Stimulated activated CD4-positive, alpha-beta T cell treated with anti-CD3 and anti-CD28 coated beads, Interleukin-4, amount 100 ng/mL, for 1 hour (primary cell): ENCODE data around the gene SMAD9.

Source experiments
- DNase-seq: peaks from one replicate; pipeline ENCODE4 v3.0.0-alpha.2; 2020

Gene SMAD9

GRCh38 chr13:36919833-36920615 is at the start of gene SMAD9:
Gene SMAD9 (minus strand): TSS chr13:36920238. CDS start chr13:36879689, 40,549 bp downstream.
- peak; percentile 16 for DNase-seq

GRCh38 chr13:36966404-36966803 is 46.4 kb upstream of the SMAD9 start:
- no peak for DNase-seq

- DNase-seq = no peak
Measured at GRCh38 chr13:36965767-36966166, 45.7 kb upstream of the SMAD9 start.

- DNase-seq = no peak
Measured at GRCh38 chr13:36959456-36960116, 39.5 kb upstream of the SMAD9 start.

GRCh38 chr13:36954542-36954941 is 34.5 kb upstream of the SMAD9 start:
- no peak for DNase-seq

- no peak for DNase-seq
Measured at GRCh38 chr13:36950920-36951319, 30.9 kb upstream of the SMAD9 start.

GRCh38 chr13:36950330-36950729 is 30.3 kb upstream of the SMAD9 start:
- DNase-seq = no peak

- DNase-seq = no peak
Measured at GRCh38 chr13:36945078-36945477, 25.0 kb upstream of the SMAD9 start.

- DNase-seq = no peak
Measured at GRCh38 chr13:36925603-36926002, 5.6 kb upstream of the SMAD9 start.

- no peak for DNase-seq
Measured at GRCh38 chr13:36924001-36924400, 4.0 kb upstream of the SMAD9 start.

GRCh38 chr13:36921631-36922301 is 1.7 kb upstream of the SMAD9 start:
- no peak for DNase-seq

- no peak for DNase-seq
Measured at GRCh38 chr13:36920616-36921185, 663 bp upstream of the SMAD9 start.

GRCh38 chr13:36919171-36919832 is 736 bp downstream of the SMAD9 start:
- DNase-seq = no peak

GRCh38 chr13:36918246-36919131 is 1.5 kb downstream of the SMAD9 start:
- DNase-seq = no peak

GRCh38 chr13:36917311-36917710 is 2.7 kb downstream of the SMAD9 start:
- no peak for DNase-seq

- DNase-seq = no peak
Measured at GRCh38 chr13:36915896-36916640, 4.0 kb downstream of the SMAD9 start.

- no peak for DNase-seq
Measured at GRCh38 chr13:36915106-36915505, 4.9 kb downstream of the SMAD9 start.

- DNase-seq = no peak
Measured at GRCh38 chr13:36914648-36915047, 5.4 kb downstream of the SMAD9 start.

GRCh38 chr13:36913463-36913862 is 6.6 kb downstream of the SMAD9 start:
- no peak for DNase-seq

GRCh38 chr13:36912973-36913372 is 7.1 kb downstream of the SMAD9 start:
- no peak for DNase-seq

- no peak for DNase-seq
Measured at GRCh38 chr13:36912369-36912768, 7.7 kb downstream of the SMAD9 start.
